GM19452 (cell line): ENCODE data around the gene SERF1B.
"Not testable (repeated sequence)": the region's sequence is repeated elsewhere in the genome, so short reads cannot be mapped to it uniquely, and the experiment has no call there.

Experiments used
- ATAC-seq: cut with Tn5 transposase; IDR thresholded peaks from one replicate; pipeline ENCODE4 v1.9.1; 2021; ENCODE audit not compliant: unreplicated experiment

Gene SERF1B

GRCh38 chr5:70025106-70025844 is at the start of gene SERF1B:
TSS of gene SERF1B (plus strand) at chr5:70025251. CDS start at chr5:70025452, 201 bp downstream.
- peak; percentile 92 for ATAC-seq

GRCh38 chr5:69991713-69992112 is 33.3 kb upstream of the SERF1B start:
- not testable (repeated sequence) for ATAC-seq

- ATAC-seq, result not testable (repeated sequence)
Measured at GRCh38 chr5:69995535-69995934, 29.5 kb upstream of the SERF1B start.

- ATAC-seq, result not testable (repeated sequence)
Measured at GRCh38 chr5:70020660-70021059, 4.4 kb upstream of the SERF1B start.

- peak; percentile 2 for ATAC-seq
Measured at GRCh38 chr5:70025845-70026145, 744 bp downstream of the SERF1B start.

GRCh38 chr5:70031204-70031603 is 6.2 kb downstream of the SERF1B start:
- ATAC-seq, result not testable (repeated sequence)

- ATAC-seq, result not testable (repeated sequence)
Measured at GRCh38 chr5:70041411-70041810, 16.4 kb downstream of the SERF1B start.

- peak; percentile 40 for ATAC-seq
Measured at GRCh38 chr5:70049790-70050142, 24.7 kb downstream of the SERF1B start.

- not testable (repeated sequence) for ATAC-seq
Measured at GRCh38 chr5:70056289-70056942, 31.4 kb downstream of the SERF1B start.

GRCh38 chr5:70057140-70057539 is 32.1 kb downstream of the SERF1B start:
- not testable (repeated sequence) for ATAC-seq

- ATAC-seq, result not testable (repeated sequence)
Measured at GRCh38 chr5:70077632-70078031, 52.6 kb downstream of the SERF1B start.

- ATAC-seq, result not testable (repeated sequence)
Measured at GRCh38 chr5:70088907-70089464, 63.9 kb downstream of the SERF1B start.

GRCh38 chr5:70091776-70092175 is 66.7 kb downstream of the SERF1B start:
- ATAC-seq, result not testable (repeated sequence)
